Fibroblast of mammary gland (primary cell): Measurements from ENCODE around the gene NT5DC1.

Source experiments
- DNase-seq: peaks from one replicate; pipeline ENCODE4 v3.0.0-alpha.2; 2010; ENCODE audit warnings: low read depth
- H3K4me3 ChIP-seq: 2 replicates; pipeline ENCODE4 v1.5.1; 2011; ENCODE audit warnings: low read depth, mild to moderate bottlenecking, low read length, moderate library complexity; ENCODE audit not compliant: control insufficient read depth
- TF ChIP-seq, protein P1 (sequence below): conservative IDR thresholded peaks from 2 replicates; pipeline ENCODE4 v1.5.1; 2011; ENCODE audit warnings: low read depth, low read length, inconsistent platforms; ENCODE audit not compliant: control insufficient read depth, insufficient read depth

The NT5DC1 gene

DNA sequence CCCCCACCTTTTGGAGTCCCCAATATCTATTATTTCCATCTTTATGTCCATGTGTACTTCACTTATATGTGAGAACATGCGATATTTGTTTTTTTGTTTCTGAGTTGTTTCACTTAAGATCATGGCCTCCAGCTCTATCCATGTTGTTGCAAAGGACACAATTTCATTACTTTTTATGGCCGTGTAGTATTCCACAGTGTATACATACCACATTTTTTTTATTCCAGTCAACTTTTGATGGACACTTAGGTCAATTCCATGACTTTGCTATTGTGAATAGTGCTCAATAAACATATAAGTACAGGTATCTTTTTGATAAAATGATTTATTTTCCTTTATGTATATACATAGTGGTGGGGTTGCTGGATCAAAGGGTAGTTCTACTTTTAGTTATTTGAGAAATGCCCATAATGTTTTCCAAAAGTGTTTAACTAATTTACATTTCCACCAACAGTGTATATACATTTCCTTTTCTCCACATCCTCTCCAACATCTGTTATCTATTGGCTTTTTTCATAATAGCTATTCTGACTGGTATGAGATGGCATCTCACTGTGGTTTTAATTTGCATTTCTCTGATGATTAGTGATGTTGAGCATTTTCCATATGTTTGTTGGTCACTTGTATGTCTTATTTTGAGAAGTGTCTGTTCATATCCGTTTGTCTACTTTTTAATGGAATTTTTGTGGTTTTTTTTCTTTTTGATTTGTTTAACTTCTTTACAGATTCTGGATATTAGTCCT is 59.3 kb downstream of the NT5DC1 start:
- no peak overlapping the region for H3K4me3 ChIP-seq
- TF ChIP-seq, protein P1, sequence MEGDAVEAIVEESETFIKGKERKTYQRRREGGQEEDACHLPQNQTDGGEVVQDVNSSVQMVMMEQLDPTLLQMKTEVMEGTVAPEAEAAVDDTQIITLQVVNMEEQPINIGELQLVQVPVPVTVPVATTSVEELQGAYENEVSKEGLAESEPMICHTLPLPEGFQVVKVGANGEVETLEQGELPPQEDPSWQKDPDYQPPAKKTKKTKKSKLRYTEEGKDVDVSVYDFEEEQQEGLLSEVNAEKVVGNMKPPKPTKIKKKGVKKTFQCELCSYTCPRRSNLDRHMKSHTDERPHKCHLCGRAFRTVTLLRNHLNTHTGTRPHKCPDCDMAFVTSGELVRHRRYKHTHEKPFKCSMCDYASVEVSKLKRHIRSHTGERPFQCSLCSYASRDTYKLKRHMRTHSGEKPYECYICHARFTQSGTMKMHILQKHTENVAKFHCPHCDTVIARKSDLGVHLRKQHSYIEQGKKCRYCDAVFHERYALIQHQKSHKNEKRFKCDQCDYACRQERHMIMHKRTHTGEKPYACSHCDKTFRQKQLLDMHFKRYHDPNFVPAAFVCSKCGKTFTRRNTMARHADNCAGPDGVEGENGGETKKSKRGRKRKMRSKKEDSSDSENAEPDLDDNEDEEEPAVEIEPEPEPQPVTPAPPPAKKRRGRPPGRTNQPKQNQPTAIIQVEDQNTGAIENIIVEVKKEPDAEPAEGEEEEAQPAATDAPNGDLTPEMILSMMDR: no peak
- DNase-seq: peak; percentile 78

DNA sequence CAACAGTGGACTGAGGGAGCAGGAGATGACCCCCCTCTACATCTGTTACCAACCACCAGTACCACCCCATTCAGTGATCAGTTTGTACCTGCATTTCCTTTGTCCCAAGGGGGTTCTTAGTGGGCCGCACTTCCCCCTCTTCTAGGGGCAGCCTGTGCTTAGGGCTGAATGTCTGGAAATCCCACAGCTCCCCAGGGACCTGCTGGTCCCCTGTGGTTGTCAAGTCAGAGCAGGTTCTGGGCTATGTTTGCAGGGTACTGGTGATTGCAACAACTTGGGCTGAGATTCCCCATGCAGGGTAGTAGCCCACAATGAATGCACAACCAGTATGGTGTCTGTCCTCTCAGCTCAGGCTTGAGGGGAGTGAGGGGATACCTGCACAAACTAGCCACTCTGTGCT is 64.9 kb downstream of the NT5DC1 start:
- TF ChIP-seq, protein P1: no peak
- H3K4me3 ChIP-seq: no peak overlapping the region
- DNase-seq: no peak

DNA sequence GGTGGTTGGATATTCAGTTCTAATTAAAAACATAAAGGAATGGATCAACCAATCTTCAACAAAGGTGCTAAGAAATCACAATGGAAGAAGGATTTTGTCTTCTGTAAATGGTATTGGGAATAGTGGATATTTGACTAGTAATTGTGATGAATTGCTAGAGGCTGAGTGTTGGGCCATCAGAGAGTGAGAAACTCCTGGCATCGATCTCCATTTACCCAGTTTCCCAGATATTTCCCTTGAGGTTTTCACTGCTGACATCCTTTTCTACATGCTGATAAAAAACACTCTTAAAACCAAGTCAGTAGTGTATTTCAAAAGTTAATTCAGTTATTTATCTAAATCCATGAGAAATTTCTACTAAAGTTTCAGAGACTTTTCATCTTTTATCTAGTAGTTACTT is 65.7 kb downstream of the NT5DC1 start:
- TF ChIP-seq, protein P1: no peak
- H3K4me3 ChIP-seq: no peak overlapping the region
- DNase-seq: no peak

DNA sequence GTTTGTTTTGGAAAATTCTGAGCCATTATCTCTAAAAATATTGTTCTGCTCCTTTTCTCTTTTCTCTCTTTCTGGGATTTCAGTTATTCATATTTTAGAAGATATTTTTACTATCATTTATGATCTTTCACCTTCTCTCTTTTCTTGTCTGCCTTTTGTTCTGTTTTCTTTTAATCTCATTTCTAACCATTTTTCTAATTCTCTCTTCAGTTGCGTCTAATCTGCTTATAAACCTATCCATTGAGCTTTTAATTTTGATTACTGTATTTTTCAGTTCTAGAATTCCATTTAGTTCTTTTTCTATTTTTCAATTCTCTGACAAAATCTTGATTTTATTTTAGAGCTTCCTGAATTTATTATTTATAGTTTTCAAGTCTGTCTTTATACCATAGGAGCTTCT is 67.5 kb downstream of the NT5DC1 start:
- DNase-seq: no peak
- TF ChIP-seq, protein P1: no peak
- H3K4me3 ChIP-seq: no peak overlapping the region

GRCh38 chr6:116169880-116170279 is 69.2 kb downstream of the NT5DC1 start:
- DNase-seq: no peak
- TF ChIP-seq, protein P1: no peak
- no peak overlapping the region for H3K4me3 ChIP-seq

DNA sequence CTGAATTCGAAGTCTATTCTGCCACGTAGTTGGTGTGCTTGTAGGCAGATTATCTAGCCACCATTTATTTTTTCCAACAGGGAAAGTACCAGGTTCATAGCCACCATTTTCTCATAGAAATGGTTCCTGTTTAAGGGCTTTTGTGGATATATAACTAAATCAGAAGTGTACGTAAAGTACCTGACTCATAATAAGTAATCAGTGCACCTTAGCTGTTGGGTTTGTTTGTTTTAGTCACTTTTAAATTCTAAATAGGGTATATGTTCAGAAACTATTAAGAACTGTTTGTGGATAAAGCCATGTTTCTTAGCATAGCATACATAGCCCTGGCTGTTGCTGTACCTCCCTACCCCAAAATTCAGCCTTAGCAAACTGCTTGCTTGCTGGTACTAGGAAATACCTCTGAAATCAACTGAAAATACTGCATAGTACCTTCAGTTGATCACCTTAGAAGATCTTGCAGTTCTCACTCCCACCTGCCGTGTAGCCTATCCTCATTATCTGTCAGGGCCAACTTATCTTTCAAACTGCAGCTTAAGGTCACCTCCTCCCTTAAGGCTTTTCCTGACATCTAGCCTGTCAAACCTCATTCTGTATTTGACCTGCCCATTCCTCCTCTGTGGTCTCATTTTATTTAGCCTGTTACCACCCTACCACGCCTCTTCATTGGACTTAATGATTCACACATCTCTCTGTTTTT is 69.9 kb downstream of the NT5DC1 start:
- no peak overlapping the region for H3K4me3 ChIP-seq
- TF ChIP-seq, protein P1: no peak
- no peak for DNase-seq

DNA sequence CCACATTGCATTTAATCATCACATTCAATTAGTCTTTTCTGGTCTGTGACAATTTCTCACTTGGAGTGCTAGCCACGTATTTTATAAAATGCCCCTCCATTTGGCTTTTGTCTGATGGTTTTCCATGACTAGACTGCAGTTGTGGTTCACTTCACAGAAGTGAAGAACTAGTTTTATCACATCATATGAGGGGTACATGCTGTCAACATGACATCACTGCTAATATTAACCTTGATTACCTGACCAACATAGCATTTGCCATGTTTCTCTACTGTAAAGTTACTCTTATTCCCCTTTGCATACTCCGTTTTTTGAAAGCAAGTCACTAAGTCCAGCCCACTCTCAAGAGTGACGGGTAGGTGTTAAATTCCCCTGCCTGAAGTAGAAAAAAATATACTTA is 73.3 kb downstream of the NT5DC1 start:
- H3K4me3 ChIP-seq: no peak overlapping the region
- DNase-seq: no peak
- TF ChIP-seq, protein P1: no peak
